Stimulated activated CD4-positive, alpha-beta T cell treated with anti-CD3 and anti-CD28 coated beads, Interleukin-2, amount 100 ng/mL, for 4 hours (primary cell): ENCODE results near the gene ARHGAP6.
"Not testable (repeated sequence)": the region's sequence is repeated elsewhere in the genome, so short reads cannot be mapped to it uniquely, and the experiment has no call there.

Source experiments
- DNase-seq: peaks from one replicate; pipeline ENCODE4 v3.0.0-alpha.2; 2020; ENCODE audit warnings: low read depth

ARHGAP6 gene

DNA sequence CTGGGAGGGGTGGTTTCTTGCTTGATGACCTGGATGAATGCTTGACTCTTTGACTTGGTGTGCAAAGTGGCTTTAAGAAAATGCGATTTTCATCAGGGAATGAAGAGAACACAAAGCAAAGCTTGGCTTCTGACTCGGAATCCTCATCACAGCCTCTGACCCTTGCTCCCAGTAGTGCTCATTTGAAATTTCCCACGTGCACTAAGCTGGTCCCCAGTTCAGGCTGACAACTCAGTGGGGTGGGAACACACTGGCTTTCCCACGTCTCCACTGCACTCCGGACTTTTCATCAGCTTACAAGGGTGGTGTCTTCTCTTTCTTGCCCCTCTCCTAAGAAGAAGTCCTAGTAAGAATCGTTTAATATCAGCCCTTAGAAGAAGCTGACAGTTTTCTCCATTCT lies 501.3 kb downstream of the ARHGAP6 start:
- no peak for DNase-seq

DNA sequence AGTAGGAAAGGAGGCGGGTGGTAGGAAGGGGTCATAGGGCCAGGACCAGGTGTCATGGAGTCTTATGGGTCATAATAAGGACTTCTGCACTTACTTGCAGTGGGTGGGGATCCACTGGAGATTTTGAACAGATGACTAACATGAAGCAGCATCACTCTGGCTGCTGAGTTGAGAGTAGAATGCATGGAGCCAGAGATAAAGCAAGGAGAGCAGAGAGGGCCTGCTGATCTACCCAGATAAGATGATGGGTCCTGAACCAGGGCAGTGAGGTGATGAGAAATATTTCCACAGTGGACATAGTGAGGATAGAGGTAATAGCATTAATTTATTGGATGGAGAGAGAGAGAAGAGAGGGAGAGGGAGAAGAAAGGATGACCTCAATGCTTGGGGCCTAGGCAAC lies 506.6 kb downstream of the ARHGAP6 start:
- no peak for DNase-seq

DNA sequence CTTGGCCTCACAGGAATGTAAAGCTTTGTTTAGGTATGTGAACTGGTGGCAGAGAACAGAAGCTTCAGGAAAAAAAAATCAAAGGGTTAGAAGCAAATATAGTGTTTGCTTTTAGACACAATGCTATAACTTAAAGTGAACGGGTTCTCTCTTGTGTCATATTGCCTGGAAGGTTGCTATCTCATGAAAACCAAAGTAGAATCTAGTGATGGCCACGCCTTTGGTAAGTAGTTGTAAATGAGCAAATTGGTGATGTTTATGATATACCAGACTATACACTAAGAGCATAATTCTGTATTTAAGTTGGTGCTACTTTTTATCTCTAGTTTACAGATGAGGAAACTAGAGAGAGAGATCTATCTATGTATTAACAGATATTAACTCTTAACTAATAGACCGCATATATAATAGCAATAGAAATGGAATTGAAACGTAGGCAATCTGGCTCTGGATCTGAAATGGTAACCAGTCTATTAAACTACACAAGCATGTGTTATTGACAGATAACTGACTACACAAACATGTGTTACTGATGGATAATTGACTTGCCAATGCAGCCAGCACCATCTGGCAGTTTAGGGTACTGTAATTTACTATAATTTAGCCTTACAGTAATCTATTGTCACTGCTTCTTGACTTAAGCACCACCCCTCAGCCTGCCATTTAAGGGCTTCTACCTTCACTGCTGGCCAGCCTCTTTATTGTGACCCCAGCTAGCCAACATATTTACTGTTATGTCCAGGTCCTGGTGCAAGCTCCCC lies 513.7 kb downstream of the ARHGAP6 start:
- DNase-seq = no peak

DNA sequence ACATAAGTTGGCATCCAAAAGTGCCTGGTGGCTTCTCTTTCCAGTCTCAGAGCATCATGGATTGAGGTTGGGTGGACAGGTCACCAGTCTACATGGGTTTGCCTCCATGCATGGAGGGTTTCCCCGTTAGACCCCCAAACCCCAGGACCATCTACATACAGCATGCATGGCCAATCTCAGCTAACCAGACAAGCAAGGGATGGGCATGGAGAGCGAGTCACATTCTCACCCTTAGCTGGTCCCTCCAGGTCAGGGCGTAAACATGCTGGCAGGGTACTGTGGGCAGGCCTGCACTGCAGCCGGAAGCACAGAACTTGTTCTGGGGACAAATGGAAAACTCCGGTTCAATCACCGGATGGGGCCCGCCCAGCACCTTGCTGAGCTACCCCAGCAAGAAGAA lies 517.3 kb downstream of the ARHGAP6 start:
- DNase-seq = no peak

DNA sequence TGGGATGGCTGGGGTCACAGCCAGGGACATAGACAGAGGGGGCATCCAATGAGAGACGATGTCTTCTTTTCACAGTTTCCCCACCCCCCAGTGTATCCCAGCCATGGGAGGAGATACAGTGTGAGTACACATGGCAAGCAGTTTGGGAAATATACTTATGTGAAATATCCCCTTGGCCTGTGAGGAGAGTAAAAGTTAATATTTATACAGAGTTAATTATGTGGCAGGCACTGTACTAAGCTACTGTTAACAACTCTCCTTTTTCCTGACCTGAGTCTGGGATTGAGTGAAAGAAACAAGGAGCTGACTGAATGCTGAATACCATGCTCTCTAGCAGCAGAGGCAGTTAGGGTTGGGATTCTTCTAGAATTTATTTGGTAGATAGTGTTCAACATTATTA lies 519.3 kb downstream of the ARHGAP6 start:
- no peak for DNase-seq

DNA sequence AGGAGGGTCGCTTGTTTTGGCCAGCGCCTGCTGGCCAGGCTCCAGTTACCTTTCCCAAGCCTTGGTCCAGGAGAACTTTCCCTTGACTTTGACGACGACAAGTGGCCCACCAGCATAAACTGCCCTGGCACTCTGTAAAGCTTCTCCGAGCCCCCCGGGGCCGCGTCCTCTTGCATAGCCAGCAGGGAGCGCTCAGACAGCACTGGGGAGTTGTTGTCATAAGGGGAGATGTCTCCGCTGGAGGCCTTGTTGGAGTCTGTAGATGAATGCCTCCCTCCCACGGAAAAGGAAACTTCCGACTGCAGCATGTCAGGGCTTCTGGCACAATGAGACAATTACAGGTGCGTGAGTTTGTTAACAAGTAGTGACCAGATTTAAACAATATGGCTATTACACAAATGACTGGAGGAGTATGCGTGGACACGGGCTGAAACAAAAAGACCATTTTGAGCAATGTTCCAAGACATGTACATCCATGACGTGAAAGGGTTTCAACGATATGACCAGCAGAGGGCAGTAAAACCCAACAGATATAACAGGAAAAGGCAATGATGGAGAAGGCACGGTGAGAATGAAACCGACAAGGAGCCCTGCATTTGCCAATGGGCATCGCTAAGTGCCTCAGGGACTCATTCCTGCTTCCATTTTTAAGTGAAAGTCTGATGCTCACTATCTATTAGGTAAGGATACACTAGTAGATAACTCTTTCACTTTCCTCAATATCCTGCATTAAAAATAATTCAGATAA lies 521.6 kb downstream of the ARHGAP6 start:
- peak; percentile 19 for DNase-seq

DNA sequence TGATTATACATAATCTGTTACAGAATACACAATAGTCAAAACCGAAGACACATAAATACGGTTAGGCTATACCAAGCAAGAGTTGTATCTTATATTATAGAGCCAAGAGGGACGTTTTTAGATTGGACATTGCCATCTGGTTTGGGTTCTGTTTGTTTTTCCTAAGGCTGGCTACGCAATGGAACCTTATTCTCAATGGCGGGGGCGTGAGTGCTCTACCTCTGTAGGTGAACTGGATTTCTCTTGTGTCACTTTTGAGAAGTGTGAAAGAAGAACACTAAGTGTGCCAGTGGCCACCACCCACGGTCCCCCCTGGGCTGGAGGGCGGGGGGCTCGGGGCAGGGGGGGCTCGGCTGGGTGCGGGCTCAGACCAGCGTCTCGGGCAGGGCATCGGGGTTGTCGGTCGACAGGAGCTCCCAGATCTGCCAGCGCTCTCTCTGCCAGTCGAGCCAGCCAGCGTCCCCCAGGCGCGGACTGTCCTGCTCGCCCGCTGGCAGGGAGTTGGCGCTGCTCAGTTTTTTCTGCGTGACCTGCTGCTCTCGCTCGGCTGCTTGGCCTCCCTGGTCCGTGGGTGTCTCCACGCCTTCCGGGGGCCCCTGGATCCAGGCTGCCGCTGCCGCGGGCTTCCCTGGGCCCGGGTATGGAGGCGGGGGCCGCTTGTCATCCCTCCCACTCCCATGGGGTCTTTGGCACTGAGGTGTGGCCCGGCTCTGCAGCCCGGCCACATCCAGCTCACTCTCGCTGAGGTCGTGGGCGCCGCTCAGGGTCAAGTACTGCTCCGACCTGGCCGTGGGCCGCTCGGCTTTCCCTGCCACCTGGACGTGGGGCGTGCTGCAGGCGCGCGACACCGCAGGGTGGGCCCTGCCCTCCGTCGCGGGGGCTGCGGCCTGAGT lies 527.0 kb downstream of the ARHGAP6 start:
- DNase-seq = no peak

DNA sequence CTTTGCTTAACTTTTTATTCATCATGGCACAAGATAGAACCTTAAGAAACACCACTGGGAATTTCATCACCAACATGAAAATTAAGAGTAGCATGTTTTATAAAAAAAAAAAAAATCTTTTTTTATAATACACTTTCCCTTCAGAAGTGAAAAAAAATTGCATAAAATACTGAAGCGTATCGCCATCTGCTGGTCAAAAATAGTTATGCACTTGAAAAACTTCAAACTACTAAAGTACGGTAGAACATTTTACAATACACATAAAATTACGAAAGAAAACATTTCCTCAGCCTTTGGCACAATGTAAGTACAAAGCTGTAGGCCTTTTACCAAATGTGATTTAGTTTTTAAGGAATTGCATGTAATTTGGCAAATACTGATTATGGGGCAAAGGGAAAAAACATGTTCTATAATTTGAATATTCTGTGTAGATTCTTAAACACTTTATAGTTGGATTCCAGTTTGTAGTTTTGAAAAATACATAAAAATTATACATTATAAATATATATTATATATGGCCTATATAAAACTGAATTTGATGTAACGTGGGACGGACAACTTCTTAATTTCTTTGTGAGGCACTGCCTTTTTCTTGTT lies 528.1 kb downstream of the ARHGAP6 start:
- DNase-seq = no peak

DNA sequence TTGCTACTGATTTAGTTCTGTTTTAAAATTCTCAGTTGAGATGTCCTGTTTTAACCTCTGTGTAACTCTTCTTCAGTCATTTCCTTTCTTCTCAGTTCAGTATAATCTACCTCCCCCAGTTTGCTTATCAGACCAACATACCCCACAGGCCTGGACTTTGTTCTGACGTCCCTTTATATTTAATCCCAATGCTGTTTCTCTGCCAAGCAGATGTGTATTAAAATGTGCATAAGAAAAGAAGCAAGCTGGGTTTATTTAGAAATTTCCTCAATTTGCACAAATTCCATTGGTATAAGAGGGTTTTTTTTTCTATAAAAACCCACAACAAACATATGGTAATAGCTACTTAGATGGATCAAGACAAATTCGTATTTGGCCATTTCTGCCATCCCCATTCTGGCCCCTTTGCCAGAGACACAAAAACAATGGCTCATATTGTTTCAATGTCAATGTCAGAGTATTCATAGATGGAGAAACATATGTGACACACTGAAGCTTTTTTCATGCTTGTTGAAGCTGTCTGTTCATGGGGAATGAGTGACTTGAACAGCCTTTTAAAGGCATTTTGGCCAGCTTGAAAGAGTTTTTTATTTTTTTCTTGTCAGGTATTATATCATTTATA lies 530.0 kb downstream of the ARHGAP6 start:
- no peak for DNase-seq

DNA sequence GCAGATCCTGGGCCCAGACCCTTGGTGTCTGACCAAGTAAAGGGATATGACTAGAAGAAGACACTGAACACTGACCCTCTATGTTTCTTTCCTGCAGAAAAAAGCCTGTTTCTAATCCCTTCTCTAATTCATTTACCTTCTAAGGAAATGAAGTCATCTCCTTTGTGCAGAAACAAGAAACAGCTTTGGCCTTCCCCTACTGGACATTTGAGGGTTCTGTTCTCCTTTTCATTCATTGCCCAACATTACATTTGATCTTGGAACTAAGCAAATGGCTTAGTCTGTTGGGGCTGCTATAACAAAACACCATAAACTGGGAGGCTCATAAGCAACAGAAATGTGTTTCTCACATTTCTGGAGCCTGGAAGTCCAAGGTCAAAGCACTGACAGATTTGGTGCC lies 534.6 kb downstream of the ARHGAP6 start:
- no peak for DNase-seq

DNA sequence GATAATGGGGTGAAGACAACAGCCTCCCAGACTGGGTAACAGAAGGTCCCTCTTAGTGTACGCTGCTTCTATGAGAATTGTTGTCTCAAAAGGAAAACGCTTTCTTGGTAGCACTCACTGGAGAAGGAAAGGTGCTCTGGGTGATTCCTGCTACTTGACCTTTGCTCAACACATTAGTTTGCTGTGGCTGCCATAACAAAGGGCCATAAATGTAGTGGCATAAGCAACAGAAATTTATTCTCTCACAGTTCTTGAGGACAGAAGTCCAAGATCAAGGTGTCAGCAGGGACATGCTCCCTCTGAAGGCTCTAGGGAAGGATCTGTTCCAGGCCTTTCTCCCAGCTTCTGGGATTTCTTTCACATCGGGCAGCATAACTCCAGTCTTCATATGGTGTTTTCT lies 535.6 kb downstream of the ARHGAP6 start:
- DNase-seq = no peak

DNA sequence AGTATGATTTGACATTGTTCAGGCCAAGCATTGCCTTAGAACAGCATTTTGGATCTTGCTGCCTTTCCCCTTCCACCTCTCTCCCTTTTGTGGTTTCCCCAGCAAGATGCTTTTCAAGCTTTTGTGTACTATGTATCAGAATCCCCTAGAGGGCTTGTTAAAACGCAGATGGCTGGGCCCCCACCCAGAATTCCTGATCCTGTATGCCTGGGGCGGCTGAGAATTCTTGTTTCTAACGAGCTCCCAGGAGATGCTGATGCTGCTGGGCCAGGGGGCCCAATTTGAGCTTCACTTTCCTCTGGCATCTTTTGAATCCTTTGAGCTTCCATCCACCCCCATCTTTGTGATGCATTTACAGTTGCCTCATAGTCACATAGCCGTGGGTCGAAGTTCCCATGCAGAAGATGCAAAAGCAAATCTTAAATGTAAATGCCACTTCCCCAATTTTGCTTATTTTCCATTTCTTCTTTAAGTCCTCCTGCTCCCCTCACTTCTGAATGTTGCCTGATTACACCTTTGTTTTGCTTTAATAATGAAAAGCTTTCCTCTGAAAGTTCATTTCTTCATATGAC lies 536.1 kb downstream of the ARHGAP6 start:
- DNase-seq = no peak

DNA sequence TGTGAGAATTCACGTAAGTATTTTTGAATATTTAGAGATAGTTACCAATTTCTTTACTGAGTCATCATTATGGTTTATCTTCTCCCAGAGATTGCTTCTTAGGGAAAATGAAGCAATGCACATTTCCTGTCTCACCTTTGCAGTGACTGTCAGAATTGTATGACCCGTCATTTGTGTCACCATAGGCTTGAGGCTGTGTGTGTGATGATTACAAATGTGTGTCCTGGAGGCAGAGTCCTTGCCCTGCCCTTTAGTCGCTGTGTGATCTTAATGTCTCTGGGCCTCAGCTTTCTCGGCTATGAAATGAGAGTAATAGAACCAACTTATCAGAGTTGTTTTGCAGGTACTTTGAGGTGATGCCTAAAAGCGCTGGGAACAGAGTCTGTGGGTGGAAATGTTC lies 540.7 kb downstream of the ARHGAP6 start:
- DNase-seq = no peak

DNA sequence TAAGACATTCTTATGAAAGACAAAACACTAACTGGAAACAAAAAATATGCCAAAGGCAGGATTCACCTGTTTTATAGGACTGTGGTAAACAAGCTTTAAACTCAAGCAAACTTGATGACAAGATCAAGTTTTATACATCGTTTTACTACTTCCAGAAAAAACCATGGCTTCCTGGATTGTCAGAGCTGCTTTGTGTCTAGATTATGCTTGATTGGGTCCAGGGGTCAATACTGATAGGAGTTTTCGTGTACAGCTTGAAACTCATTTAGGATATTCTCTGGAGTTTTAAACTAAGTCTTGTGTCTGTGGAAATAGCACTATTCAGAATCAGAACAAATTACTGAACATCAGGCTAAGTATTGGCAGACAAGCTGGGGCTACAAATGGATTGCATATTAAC lies 541.6 kb downstream of the ARHGAP6 start:
- DNase-seq = no peak

DNA sequence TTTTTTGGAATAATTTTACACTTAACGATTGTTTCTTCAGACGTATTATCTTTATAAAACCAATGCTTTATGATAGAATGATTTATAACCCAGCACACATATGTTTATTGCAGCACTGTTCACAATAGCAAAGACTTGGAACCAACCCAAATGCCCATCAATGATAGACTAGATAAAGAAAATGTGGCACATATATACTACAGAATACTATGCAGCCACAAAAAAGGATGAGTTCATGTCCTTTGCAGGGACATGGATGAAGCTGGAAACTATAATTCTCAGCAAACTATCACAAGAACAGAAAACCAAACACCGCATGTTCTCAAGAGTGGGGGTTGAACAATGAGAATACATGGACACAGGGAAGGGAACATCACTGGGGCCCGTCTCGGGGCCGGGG lies 542.6 kb downstream of the ARHGAP6 start:
- DNase-seq = not testable (repeated sequence)

DNA sequence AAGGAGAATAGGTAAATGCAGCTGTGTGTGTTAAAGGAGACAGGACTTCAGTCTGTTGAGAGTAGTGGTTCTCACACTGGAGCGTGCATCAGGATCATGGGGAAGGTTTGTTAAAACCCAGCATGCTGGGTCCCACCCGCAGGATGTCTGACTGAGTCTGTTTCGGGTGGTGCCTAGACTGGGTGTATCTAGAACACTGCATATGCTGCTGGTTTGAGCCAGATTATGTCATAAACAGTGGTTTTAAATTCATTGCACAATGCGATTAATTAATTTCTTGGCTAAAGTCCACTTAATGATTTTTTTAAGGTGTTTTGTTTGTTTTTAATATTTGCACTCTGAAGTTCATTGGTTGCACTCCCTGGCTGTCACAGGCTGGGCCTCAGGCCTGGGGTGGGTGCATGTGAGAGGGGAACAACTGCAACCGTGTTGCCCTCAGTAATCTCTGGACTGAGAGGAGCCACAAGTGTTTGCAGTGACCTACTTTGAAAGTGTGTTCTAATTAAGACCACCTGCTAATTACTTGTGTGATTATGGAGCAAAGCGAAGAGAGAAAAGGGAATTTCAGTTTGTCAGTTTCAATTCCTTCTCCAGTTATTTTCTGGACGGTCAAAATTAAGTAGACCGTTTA lies 546.3 kb downstream of the ARHGAP6 start:
- DNase-seq = no peak

DNA sequence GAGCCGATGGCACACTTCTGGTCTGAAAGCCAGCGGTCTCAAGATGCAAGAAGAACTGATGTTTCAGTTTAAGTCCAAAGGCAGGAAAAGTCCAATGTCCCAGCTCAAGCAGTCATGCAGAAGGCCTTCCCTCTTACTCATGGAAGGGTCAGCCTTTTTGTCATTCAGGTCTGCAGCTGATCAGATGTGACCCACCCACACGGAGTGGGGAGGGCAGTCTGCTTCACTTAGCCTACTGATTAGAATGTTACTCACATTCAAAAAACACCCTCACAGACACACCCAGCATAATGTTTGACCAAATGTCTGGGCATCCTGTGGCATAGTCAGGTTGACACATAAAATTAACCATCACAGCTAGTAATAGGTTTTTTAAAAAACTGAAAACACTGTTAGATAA lies 548.0 kb downstream of the ARHGAP6 start:
- DNase-seq = no peak

DNA sequence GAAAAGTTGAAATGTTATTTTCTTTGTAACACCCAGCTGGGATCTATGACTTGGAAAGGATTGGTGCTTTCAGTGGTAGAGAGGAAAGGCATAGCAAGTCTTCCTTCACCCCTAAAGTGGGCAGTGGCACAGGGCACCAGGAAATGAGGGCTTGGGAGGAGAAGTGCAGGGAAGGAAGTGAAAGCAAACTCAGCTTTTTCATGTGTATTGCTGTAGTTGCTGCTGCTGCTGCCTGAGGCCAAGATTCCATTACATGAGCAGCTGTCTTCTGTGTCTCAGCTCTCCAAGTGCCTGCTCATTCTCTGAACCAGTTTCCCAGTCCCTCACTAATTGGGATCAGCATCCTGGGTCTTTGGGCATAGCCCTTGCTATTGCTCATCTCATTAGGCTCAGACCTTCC lies 552.0 kb downstream of the ARHGAP6 start:
- no peak for DNase-seq

DNA sequence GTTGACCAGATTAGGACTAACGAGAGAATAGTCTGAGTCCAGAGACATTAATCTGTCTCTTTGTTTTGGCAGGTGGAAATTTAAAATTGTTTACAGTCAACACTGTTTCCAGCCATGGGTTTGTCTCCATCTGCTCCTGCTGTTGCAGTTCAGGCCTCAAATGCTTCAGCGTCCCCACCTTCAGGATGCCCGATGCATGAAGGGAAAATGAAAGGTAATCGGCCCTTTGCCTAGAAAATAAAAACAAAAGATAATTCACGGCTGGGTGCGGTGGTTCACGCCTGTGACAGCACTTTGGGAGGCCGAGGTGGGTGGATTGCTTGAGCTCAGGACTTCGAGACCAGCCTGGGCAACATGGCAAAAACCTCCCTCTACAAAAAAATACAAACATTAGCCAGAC lies 553.8 kb downstream of the ARHGAP6 start:
- DNase-seq = no peak

DNA sequence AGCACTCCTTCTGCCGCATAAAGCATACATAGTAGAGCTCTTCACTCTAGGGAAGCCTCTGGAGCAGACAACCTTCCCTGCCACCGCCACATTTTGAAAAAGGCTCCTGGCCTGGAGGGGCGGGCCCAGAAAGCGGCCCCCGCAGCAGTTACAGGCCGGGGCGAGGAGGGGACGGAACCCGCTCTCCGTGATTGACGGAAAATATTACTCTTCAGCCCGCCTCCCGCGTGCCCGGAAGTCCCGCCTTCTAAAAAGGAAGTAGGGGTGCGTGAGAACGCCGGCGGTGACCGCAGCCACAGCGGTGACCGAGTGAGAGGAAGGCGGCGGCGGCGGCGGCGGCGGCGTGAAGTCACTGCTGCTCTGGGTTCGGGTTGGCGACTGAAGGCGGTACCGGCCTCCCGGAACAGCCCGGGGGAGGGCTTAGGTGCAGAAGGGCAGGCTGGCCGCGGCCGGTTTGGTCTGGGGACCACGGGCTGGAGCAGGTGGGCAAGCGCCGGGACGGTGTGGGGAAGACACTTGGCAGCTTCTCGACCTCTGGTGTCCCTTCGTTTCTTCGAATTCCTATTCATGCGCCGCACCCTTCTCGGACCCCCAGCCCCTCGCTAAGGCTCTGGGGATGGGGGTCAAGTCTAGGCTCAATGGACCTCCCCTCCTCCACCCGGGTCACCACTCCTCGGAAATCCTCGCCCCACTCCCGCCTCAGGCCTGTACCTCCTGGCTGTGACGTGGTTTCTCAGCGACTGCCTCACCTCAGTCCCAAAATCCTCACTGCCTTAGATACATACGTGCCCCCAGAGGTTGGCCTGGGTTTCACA lies 554.5 kb downstream of the ARHGAP6 start, which contains the start of gene HCCS:
Gene HCCS, plus strand, starts transcription at position 296 of the 815 bp plus-strand sequence. CDS start 729 bp downstream, outside the sequence.
- DNase-seq = peak; percentile 73
